ENCODE results near the gene PIP4K2A. TPM values are rescaled to one million over a fixed set of nuclear protein-coding genes. Genes with fewer than 3 reads are reported as not detected.

PIP4K2A gene
- total RNA-seq, 4 donors from 2014 or later = 27.3 to 52.7 (median 41.6) TPM

DNA sequence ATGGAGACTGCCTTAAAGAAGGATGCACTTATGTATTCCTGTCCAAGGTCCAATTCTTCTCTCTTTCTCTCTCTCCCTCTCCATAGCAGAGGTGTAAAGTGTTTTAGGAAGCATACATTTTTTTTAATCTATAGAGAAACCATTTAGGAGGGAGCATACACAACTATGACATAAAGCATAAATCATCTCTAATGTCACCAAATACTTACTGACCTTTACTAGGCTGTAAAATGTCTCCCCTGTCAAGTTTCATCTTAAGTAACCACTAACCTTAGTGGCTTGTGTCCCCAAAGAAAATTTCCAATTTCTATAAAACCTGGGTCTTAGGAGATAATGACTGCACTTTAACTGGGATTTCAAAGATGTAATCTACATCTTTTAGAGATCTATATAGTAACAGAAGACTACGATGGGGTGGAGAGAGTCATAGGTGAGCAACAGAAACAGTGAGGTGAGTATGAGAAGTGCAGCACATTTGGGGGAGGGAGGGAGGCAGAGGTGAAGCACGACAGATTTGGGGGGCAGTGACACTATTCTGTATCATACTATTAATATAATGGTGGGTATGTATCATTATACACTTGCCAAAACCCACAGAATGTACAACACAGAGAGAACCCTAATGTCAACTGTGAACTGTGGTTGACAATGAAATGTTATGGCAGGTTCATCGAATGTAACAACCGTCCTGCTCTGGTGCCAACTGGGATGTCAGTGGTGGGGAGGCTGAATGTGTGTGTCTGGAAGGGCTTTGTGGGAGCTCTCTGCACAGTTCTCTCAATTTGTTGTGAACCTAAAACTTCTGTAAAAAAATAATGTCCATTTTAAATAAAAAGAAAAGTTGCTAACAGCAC is 79.5 kb downstream of the PIP4K2A start:
- TF ChIP-seq, protein P1, sequence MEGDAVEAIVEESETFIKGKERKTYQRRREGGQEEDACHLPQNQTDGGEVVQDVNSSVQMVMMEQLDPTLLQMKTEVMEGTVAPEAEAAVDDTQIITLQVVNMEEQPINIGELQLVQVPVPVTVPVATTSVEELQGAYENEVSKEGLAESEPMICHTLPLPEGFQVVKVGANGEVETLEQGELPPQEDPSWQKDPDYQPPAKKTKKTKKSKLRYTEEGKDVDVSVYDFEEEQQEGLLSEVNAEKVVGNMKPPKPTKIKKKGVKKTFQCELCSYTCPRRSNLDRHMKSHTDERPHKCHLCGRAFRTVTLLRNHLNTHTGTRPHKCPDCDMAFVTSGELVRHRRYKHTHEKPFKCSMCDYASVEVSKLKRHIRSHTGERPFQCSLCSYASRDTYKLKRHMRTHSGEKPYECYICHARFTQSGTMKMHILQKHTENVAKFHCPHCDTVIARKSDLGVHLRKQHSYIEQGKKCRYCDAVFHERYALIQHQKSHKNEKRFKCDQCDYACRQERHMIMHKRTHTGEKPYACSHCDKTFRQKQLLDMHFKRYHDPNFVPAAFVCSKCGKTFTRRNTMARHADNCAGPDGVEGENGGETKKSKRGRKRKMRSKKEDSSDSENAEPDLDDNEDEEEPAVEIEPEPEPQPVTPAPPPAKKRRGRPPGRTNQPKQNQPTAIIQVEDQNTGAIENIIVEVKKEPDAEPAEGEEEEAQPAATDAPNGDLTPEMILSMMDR (IDR thresholded peaks at IDR 0.05; ENCODE audit: low read depth) = no peak

DNA sequence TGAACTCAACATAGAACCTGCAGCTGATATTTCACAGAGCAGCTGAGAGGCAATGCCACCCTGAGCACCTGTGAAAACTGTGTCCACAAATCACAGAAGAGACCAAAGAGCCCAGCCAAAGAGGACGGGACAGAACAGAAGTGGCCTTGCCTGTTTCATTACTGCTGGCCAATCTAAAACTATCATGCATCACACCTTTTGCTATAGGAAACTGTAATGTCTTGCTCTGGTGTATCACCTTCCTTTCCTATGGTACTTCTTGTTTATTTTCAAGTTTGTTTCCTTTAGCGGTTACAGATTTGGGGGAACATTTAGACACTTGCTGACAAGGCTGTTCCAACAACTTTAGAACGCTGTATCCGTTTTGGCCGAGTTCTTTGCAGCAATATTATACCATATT is 80.3 kb downstream of the PIP4K2A start:
- TF ChIP-seq, protein P1 (IDR thresholded peaks at IDR 0.05; ENCODE audit: low read depth) = no peak

DNA sequence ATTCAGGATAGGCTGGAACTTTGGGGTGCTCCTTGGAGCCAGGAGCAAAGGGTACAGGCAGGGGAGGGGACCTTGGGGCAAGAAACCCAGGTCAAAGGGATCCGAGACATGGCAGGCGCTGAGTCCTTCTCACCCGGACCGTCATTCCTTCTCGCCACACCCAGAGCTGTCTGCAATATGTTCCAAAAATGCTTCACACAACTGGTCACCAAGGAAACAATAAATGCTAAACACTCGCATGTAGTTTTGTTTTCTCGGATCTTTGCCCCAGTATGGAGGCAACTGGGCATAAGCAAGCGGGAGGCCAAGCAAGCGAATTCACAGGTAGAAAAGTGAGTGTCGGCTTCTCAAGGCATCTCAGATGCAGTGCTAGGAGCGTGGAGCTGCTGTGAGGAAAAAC is 80.8 kb downstream of the PIP4K2A start:
- TF ChIP-seq, protein P1 (IDR thresholded peaks at IDR 0.05; ENCODE audit: low read depth) = no peak

DNA sequence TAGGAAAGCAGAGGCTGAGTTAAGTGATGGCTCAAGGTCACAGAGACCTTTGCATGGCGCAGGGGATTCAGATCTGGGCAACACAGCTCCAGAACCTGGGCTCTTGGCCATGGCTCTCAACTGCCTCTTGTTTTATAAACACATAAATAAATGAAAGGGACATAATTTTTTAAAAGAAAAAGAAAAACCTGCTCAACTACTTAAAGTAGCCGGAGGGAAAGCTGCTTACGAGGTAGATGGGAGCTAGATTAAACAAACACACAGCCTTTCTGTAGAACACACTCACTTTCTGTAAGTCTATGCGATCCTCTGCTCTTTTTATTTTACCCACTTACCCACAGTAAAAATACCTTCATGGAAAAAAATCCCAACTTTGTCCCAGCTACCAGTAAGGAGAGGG is 81.3 kb downstream of the PIP4K2A start:
- TF ChIP-seq, protein P1 (IDR thresholded peaks at IDR 0.05; ENCODE audit: low read depth) = no peak

DNA sequence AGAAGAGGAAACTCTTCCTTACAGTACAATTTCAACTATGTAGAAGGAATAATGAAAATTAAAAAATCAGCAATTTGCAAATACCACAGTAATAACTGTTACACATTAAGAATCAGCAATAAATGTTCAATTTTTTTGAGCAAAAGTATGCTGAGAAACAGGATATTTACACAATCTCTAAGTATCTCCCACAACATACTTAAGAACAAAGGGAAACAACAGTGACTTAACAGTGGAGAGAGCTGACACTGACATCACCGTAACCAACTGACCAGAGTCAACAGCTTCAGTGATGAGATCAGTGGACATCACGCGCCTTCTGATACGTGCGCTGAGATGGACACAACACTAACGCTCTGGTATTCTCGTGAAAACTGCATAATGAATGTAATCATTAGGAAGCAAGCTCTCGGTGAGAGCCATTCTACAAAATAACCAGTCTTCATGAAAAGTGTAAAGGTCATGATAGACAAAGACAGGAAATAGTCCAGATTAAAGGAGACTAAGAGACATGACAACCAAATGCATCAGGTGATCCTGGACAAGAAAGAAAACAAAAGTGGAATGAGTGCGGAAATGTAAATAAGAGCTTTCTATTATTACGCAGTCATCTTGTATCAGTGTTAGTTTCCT is 82.6 kb downstream of the PIP4K2A start:
- TF ChIP-seq, protein P1 (IDR thresholded peaks at IDR 0.05; ENCODE audit: low read depth) = no peak

DNA sequence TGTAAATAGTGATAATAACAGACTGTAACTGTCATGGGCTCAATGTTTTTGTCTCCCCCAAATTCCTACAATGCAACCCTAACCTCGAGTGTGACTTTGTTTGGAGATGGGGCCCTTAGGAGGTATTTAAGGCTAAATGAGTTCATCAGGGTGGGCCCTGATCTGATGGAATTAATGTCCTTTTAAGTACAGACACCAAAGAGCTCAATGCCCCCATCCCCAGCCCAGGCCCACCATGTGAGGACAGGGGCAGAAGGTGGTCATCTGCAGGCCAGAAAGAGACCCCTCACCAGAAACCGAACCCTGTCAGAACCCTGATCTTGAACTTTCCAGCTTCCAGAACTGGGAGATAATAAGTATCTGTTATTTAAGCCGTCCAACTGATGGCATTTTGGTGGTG is 83.2 kb downstream of the PIP4K2A start:
- TF ChIP-seq, protein P1 (IDR thresholded peaks at IDR 0.05; ENCODE audit: low read depth) = no peak

Measured in subcutaneous adipose tissue (tissue), 4 donors.